ENCODE data around the gene SPDEF. TPM values are rescaled to one million over a fixed set of nuclear protein-coding genes. Genes with fewer than 3 reads are reported as not detected.

Gene SPDEF
- total and polyA plus RNA-seq, 3 experiments from 2014 or later, result not detected

DNA sequence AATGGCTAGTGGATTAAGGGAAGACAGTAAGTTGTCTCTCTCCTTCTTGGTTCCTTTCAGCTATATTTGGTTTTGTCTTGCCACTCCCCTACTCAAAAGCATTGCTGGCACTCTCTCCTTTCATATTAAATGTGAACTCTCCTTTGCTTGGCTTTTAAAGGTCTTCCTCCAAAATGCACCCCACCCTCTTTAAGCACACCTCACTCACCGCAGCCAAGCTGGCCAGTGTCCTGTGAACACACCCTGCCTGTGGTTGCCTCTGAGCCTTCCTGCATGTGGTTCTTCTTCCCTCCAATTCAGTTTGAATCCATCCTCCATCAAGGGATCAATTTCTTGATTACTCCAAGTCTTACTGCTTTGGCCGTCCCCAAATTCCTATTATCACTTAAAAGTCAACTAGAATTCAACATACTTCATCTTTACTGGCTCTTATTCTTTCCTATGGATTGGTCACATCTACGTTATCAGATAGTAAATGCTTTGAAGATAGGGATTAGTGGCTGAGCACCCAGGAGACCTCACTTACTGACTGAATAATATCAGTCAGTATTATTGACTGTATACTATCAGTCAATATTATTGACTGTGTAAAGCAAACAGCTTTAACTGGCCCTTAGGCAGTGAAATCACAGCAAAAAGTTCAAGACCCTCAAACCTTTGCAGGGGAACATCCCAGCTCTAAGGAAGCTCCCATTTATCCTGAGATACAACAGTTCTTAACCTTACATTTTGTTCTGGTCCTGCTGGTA, 41.6 kb upstream of the SPDEF start:
- DNase-seq, result no peak
- Mint-ChIP-seq H3K27me3 (no peaks in the 10 kb centered on the region), H3K36me3 (peaks cover 0 to 56% (median 2%) of the 10 kb centered on the region in 3 donors), H3K27ac (peak overlapping the region; percentile 16 to 91 (median 46)), H3K4me3 (peak overlapping the region in 3 of 7 donors; percentile 20 to 54 (median 21)), H3K4me1 (peaks cover 55 to 93% (median 83%) of the 10 kb centered on the region in 3 donors), H3K9me3 (no peaks in the 10 kb centered on the region)
- H3K4me1 ChIP-seq (ENCODE audit: insufficient read depth, low read length), result peaks cover 10% of the 10 kb centered on the region
- ChIA-PET POLR2A (no interaction called here), CTCF (interaction anchor here (1.2 to 2.0 kb wide), 4 partner anchors 12 to 402 kb away, joined by 3 to 7 read pairs (median 4); no protein-coding TSS in a partner anchor)
- H3K27me3 ChIP-seq (ENCODE audit: insufficient read depth, low read length, poor library complexity, severe bottlenecking), result no peaks in the 10 kb centered on the region
- no peak overlapping the region for H3K4me3 ChIP-seq (ENCODE audit: low read length)
- no peaks in the 10 kb centered on the region for H3K9me3 ChIP-seq (ENCODE audit: low read length)
- H3K36me3 ChIP-seq (ENCODE audit: insufficient read depth, low read length), result peaks cover 5% of the 10 kb centered on the region
- H3K27ac ChIP-seq (ENCODE audit: low read depth, low read length), result peak overlapping the region; percentile 30

DNA sequence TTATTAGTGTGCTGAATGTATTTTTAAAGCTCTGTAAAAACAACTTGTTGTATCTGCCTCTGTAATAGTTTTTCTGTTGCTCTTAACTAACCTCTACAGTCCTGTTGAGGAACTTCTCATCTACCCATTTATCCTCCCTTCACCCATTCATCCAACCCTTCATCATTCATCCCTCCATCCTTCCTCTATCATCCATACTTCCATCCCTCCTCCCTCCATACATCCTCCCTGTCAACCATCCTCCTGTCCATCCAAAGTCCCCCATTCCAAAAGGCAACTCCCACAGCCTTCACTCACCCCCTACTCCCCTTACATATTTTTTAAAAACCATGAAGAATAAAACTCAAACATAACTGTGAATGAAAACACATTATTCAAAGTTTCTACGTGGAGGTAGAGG, 40.7 kb upstream of the SPDEF start:
- no peaks in the 10 kb centered on the region for H3K9me3 ChIP-seq (ENCODE audit: low read length)
- ChIA-PET CTCF (interaction anchor here (1.2 to 2.0 kb wide), 2 partner anchors 13 to 19 kb away, joined by 3 to 7 read pairs; no protein-coding TSS in a partner anchor), POLR2A (interaction anchor here (0.6 kb wide), 1 partner anchor 19 kb away, joined by 4 read pairs; no protein-coding TSS in a partner anchor)
- H3K27me3 Mint-ChIP-seq, result no peaks in the 10 kb centered on the region
- H3K27ac Mint-ChIP-seq, result peak overlapping the region in 7 of 8 donors; percentile 6 to 74 (median 49)
- H3K4me3 ChIP-seq (ENCODE audit: low read length), result no peak overlapping the region
- peaks cover 0 to 50% (median 2%) of the 10 kb centered on the region in 3 donors for H3K36me3 Mint-ChIP-seq
- H3K36me3 ChIP-seq (ENCODE audit: insufficient read depth, low read length), result no peaks in the 10 kb centered on the region
- H3K4me1 Mint-ChIP-seq, result peaks cover 56 to 93% (median 79%) of the 10 kb centered on the region in 3 donors
- no peaks in the 10 kb centered on the region for H3K27me3 ChIP-seq (ENCODE audit: insufficient read depth, low read length, poor library complexity, severe bottlenecking)
- no peak overlapping the region for H3K4me3 Mint-ChIP-seq
- no peak for DNase-seq
- no peak overlapping the region for H3K27ac ChIP-seq (ENCODE audit: low read depth, low read length)
- H3K4me1 ChIP-seq (ENCODE audit: insufficient read depth, low read length), result peaks cover 10% of the 10 kb centered on the region
- no peaks in the 10 kb centered on the region for H3K9me3 Mint-ChIP-seq

DNA sequence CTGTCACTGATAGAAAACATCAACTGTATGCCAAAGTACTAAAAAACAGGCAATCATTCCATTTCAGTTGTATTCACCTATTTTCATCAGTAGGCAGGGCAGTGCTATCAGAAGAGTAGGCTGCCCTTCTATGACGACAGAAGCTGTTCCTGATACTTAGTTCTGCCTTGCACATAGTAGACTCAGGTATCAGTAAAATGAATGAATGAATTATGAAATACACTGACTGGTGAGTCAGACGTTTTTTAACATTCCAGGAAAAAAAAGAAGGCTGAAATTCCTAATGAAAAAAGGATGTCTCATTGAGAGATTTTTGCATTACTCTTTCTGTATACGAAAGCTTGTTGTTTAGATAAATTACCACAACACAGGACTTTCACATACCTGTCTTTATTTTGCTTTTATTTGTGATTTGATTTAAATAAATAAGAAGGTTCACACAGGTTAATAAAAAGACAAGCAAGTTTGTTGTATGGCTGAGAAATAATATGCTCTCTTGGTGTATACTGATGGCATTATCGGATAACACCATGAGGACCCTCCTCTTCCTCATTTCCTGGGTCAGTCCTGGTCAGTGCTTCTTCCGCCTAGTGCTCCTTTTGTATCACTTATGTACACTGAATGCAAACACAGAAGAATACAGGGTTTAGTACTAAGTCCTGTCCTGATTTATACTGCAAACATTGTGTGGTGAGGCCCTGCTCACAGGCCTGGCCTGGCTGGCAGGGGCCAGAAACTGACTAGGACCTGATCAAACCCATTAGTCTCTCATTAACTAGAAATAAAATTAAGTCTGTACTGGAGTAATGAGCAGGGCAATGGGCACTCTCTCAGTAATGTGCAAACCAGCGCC, 39.4 kb upstream of the SPDEF start:
- no peak overlapping the region for H3K4me3 Mint-ChIP-seq
- ChIA-PET CTCF (no interaction called here), POLR2A (interaction anchor here (0.7 kb wide), 1 partner anchor 15 kb away, joined by 3 read pairs; no protein-coding TSS in a partner anchor)
- Histone ChIP-seq H3K4me1 (ENCODE audit: insufficient read depth, low read length) (peaks cover 10% of the 10 kb centered on the region), H3K27me3 (ENCODE audit: insufficient read depth, low read length, poor library complexity, severe bottlenecking) (no peaks in the 10 kb centered on the region), H3K9me3 (ENCODE audit: low read length) (no peaks in the 10 kb centered on the region), H3K4me3 (ENCODE audit: low read length) (no peak overlapping the region), H3K27ac (ENCODE audit: low read depth, low read length) (no peak overlapping the region), H3K36me3 (ENCODE audit: insufficient read depth, low read length) (peaks cover 3% of the 10 kb centered on the region)
- peak overlapping the region in 3 of 8 donors; percentile 61 to 92 (median 76) for H3K27ac Mint-ChIP-seq
- peaks cover under 1 to 45% (median 2%) of the 10 kb centered on the region in 3 donors for H3K36me3 Mint-ChIP-seq
- DNase-seq, result no peak
- peaks cover 56 to 88% (median 73%) of the 10 kb centered on the region in 3 donors for H3K4me1 Mint-ChIP-seq
- no peaks in the 10 kb centered on the region for H3K9me3 Mint-ChIP-seq
- no peaks in the 10 kb centered on the region for H3K27me3 Mint-ChIP-seq

DNA sequence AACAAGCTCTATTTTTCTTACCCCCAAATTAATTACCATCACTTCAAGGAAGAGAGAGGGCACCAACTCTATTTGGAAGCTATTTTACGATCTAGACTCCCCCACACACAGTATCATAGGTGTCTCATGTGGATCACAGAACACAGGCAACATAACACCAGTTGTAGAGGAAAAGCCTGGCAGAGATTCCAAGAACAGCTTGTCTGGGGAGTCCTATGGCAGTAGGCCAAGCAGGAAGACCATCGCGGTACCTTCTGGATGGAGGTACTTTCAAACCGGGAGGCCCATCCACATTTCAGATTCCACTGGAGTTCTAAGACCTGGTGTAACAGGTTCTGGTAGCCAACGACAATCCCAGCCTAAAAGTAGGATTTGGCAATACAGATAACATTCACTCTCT, 37.6 kb upstream of the SPDEF start:
- POLR2A ChIA-PET, result no interaction called here
- H3K4me1 Mint-ChIP-seq, result peaks cover 43 to 71% (median 57%) of the 10 kb centered on the region in 3 donors
- H3K27ac ChIP-seq (ENCODE audit: low read depth, low read length), result no peak overlapping the region

GRCh38 chr6:34592208-34592952, 36.3 kb upstream of the SPDEF start:
- H3K4me3 ChIP-seq (ENCODE audit: low read length), result no peak overlapping the region
- H3K4me1 ChIP-seq (ENCODE audit: insufficient read depth, low read length), result peaks cover 2% of the 10 kb centered on the region
- Mint-ChIP-seq H3K36me3 (peaks cover 5 to 55% (median 9%) of the 10 kb centered on the region in 3 donors), H3K27ac (peak overlapping the region in 3 of 8 donors; percentile 4 to 22 (median 5)), H3K4me3 (no peak overlapping the region), H3K27me3 (no peaks in the 10 kb centered on the region), H3K4me1 (peaks cover 30 to 57% (median 43%) of the 10 kb centered on the region in 3 donors), H3K9me3 (no peaks in the 10 kb centered on the region)
- ChIA-PET POLR2A (interaction anchor here (0.5 to 0.6 kb wide), 2 partner anchors 8 to 13 kb away, joined by 6 to 10 read pairs; no protein-coding TSS in a partner anchor), CTCF (interaction anchor here (0.7 to 0.9 kb wide), 2 partner anchors 17 to 396 kb away, joined by 3 read pairs; no protein-coding TSS in a partner anchor)
- peaks cover 24% of the 10 kb centered on the region for H3K36me3 ChIP-seq (ENCODE audit: insufficient read depth, low read length)
- H3K9me3 ChIP-seq (ENCODE audit: low read length), result no peaks in the 10 kb centered on the region
- H3K27me3 ChIP-seq (ENCODE audit: insufficient read depth, low read length, poor library complexity, severe bottlenecking), result no peaks in the 10 kb centered on the region
- no peak for DNase-seq
- no peak overlapping the region for H3K27ac ChIP-seq (ENCODE audit: low read depth, low read length)

More for the DNA sequence above, 37.6 kb upstream of the SPDEF start:
- Histone ChIP-seq H3K9me3 (ENCODE audit: low read length) (no peaks in the 10 kb centered on the region), H3K27me3 (ENCODE audit: insufficient read depth, low read length, poor library complexity, severe bottlenecking) (no peaks in the 10 kb centered on the region), H3K4me3 (ENCODE audit: low read length) (no peak overlapping the region), H3K4me1 (ENCODE audit: insufficient read depth, low read length) (peaks cover 10% of the 10 kb centered on the region), H3K36me3 (ENCODE audit: insufficient read depth, low read length) (peaks cover 14% of the 10 kb centered on the region)
- Mint-ChIP-seq H3K36me3 (peaks cover 5 to 47% (median 9%) of the 10 kb centered on the region in 3 donors), H3K9me3 (no peaks in the 10 kb centered on the region), H3K27me3 (no peaks in the 10 kb centered on the region), H3K27ac (peak overlapping the region in 2 of 8 donors; percentile 18 to 49), H3K4me3 (peak overlapping the region in 1 of 7 donors; percentile 13)
- DNase-seq, result no peak
- CTCF ChIA-PET, result interaction anchor here (0.6 to 1.0 kb wide), 2 partner anchors 16 to 430 kb away, joined by 4 to 5 read pairs; no protein-coding TSS in a partner anchor

DNA sequence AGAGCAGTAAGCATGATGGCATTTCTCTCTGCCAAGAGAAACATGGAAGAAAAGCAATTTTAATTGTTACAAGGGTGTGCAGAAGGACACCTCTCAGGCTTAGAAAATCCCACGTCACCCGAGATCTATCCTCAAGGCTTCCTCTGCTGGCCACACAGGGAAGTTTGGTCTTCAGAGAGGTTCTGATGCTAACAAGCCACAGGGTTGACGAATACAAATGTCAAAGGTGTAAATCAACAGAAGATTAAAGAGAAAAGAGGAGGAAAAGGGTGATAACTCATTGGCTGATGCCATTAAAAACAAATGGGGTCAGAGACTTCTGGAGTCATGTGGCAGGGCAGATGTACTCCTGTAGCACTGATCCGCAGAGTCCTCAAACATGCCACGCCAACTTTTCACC, 33.6 kb upstream of the SPDEF start:
- H3K27me3 ChIP-seq (ENCODE audit: insufficient read depth, low read length, poor library complexity, severe bottlenecking), result no peaks in the 10 kb centered on the region
- Mint-ChIP-seq H3K4me3 (no peak overlapping the region), H3K9me3 (no peaks in the 10 kb centered on the region), H3K27me3 (no peaks in the 10 kb centered on the region), H3K4me1 (peaks cover 12 to 35% (median 28%) of the 10 kb centered on the region in 3 donors), H3K27ac (peak overlapping the region in 1 of 8 donors; percentile 43), H3K36me3 (peaks cover 5 to 65% (median 9%) of the 10 kb centered on the region in 3 donors)
- CTCF ChIA-PET, result interaction anchor here (1.7 kb wide), 1 partner anchor 14 kb away, joined by 5 read pairs; no protein-coding TSS in a partner anchor
- POLR2A ChIA-PET, result no interaction called here
- H3K36me3 ChIP-seq (ENCODE audit: insufficient read depth, low read length), result peaks cover 25% of the 10 kb centered on the region
- no peaks in the 10 kb centered on the region for H3K9me3 ChIP-seq (ENCODE audit: low read length)
- no peaks in the 10 kb centered on the region for H3K4me1 ChIP-seq (ENCODE audit: insufficient read depth, low read length)
- no peak overlapping the region for H3K27ac ChIP-seq (ENCODE audit: low read depth, low read length)
- no peak overlapping the region for H3K4me3 ChIP-seq (ENCODE audit: low read length)
- DNase-seq, result no peak

- Histone ChIP-seq H3K27me3 (ENCODE audit: insufficient read depth, low read length, poor library complexity, severe bottlenecking) (no peaks in the 10 kb centered on the region), H3K27ac (ENCODE audit: low read depth, low read length) (no peak overlapping the region), H3K9me3 (ENCODE audit: low read length) (no peaks in the 10 kb centered on the region), H3K4me1 (ENCODE audit: insufficient read depth, low read length) (no peaks in the 10 kb centered on the region), H3K4me3 (ENCODE audit: low read length) (no peak overlapping the region), H3K36me3 (ENCODE audit: insufficient read depth, low read length) (peaks cover 25% of the 10 kb centered on the region)
- Mint-ChIP-seq H3K27me3 (no peaks in the 10 kb centered on the region), H3K4me3 (no peak overlapping the region), H3K36me3 (peaks cover 5 to 65% (median 9%) of the 10 kb centered on the region in 3 donors), H3K4me1 (peaks cover 15 to 37% (median 30%) of the 10 kb centered on the region in 3 donors), H3K9me3 (no peaks in the 10 kb centered on the region), H3K27ac (no peak overlapping the region)
- DNase-seq, result no peak
- CTCF ChIA-PET, result interaction anchor here (1.7 kb wide), 1 partner anchor 14 kb away, joined by 5 read pairs; no protein-coding TSS in a partner anchor
- POLR2A ChIA-PET, result no interaction called here
These were observed 33.0 kb upstream of the SPDEF start for GRCh38 chr6:34589140-34589539.
